ENCODE measurements around the gene STRN4.
"Not testable (repeated sequence)": the region's sequence is repeated elsewhere in the genome, so short reads cannot be mapped to it uniquely, and the experiment has no call there.

The STRN4 gene

DNA sequence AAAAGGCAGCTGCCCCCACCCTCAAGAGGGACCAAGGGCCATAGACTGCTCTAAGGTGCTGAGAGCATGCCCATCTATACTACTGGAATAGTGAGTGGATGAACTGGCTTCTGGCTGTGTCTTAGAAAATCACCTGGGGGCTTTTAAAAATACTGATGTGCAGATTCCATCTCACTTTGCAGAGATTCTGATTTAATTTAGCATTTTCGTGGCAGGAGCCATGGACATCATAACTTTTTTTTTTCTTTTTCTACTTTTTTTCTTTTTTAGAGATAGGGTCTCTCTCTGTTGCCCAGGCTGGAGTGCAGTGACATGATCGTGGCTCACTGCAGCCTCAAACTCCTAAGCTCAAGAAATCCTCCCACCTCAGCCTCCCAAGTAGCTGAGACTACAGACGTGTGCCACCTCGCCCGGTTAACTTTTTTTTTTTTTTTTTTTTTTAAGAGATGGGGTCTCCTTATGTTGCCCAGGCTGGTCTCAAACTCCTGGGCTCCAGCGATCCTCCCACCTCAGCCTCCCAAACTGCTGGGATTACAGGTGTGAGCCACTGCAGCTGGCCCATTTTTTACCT, 33.4 kb downstream of the STRN4 start:
- not testable (repeated sequence) for DNase-seq

DNA sequence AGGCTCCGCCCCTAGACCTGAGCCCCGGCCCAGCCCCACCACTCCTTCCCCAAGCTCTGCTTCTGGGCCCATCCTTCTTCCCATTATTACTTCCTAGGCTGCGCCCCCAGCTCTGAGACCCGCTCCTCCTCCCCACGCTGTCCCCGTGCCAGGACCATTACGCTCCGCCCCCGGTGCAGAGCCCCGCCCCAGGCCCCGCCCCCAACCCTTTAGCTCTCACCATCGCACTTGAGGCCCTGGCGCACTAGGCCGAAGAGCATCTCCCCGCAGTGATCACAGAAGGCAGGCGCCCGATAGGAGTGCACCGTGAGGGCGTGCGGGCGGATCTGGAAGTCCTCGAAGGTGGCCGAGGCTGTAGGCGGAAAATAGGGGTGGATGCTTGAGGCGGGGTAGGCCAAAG, 35.6 kb downstream of the STRN4 start:
- DNase-seq = no peak

GRCh38 chr19:46704379-46705076, 41.7 kb downstream of the STRN4 start:
- DNase-seq = peak; percentile 95

DNA sequence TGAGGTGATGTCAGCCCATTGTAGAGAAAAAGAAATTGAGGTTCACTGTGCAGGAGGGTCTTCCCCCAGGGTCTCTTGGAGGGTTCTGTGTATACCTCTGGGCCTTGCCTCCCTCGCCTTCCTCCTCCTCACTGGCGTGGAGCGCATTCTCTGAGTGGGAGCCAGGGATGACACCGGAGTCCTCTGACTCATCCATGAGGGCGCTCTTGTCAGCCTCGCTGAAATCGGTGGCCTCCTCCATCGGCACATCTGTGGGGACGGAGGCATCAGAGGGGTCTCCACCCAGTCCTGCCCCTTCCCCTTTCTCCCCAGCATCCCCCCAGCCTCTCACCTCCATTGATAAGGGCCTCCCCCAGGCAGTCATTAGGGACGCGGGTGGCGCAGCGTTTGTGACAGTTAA, 45.5 kb downstream of the STRN4 start:
- DNase-seq = no peak

DNA sequence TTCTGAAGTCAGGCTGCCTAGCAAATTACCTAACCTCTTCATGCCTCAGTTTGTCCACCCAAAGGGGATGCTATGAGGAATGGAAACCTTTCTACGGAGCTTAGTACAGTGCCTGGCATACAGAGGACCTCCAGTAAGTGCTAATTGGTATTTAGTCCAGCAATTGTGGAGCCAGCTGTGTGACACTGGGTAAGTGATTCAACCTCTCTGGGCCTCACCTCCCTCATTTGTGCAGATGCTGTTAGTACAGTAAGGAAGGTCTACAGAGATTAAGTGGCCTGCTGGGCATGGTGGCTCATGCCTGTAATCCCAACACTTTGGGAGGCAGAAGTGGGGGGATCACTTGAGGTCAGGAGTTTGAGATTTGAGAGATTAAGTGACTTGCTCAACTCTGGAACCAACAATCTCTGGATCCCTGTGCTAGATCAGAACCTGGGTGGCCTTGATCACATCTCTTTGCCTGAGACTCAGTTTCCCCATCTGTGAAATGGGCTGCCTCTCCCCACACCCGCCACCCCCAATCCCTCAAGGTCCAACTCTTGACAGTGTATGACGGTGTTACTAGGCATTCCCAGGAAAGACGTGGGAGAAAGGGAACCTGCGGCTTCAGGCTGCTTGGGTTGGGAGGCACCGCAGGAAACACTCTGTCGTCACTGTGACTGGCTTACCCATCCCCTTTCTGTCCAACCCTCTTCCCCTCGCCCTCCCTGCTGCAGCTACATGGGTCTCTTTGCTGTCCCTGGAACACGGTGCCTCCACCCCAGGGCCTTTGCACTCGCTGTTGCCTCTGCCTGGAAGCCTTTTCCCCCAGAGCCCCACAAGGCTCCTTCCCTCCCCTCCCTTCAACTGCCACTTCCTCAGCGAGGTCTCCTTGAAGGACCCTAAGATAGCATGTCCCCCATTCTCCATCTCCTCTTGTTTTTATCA, 47.6 kb downstream of the STRN4 start:
- no peak for DNase-seq

DNA sequence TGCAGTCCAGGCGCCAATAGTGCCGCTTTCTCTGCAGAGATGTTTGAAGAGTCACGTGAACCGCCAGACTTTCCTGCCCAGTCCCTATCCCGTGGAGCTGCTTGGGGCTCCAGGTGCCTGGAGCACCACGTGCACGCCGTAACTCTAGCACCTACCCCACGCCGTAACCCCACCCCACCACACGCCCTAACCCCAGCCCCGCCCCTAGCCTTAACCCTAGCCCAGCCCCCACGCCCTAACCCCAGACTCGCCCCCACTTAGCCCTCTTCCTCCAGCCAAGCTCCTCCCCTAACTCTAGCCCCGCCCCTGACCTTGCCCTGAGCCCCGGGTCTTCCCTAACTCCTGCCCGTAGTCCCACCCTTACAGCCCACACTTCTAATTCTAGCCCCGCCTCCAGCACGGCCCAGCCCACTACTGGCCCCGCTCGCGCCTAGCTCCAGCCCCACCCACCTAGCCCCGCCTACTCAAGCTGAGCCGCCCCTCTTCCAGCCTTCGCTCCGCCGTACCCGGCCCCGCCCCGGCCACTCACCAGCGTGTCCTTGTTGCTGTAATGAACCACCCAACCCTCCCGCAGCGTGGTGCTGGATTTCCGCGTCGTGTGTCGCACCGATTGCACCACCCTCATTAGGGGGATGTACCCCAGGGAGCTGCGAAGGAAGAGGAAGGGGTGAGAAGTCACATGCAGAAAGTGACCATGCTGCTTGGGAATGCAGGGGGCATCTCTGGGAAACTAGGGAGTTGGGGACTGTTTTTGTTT, 48.9 kb downstream of the STRN4 start:
- DNase-seq = no peak

GRCh38 chr19:46696866-46697203, 49.4 kb downstream of the STRN4 start:
- DNase-seq = no peak

GRCh38 chr19:46696052-46696451, 50.2 kb downstream of the STRN4 start:
- no peak for DNase-seq

GRCh38 chr19:46693760-46694159, 52.5 kb downstream of the STRN4 start:
- no peak for DNase-seq

GRCh38 chr19:46692918-46693722, 53.1 kb downstream of the STRN4 start:
- DNase-seq = no peak

DNA sequence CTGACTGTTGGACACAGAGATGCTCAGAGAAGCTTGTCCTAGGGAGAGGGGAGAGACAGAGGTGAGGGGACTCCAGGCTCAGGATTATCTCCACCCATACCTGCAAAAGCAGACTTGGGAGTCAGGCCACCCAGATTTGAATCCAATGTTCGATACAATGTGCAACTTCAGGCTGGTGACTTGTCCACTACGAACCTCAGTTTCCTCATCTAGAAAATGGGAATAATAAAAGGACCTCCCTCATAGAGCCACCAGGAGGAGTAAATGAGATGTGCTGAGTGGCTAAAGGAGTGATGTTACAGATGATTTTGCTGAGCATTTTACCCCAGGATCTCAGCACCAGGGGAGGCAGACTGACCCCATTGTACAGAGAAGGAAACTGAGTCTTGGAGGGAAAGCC, 54.3 kb downstream of the STRN4 start:
- DNase-seq = no peak

- DNase-seq = no peak
These were observed 55.1 kb downstream of the STRN4 start for GRCh38 chr19:46691104-46691503.

- no peak for DNase-seq
These were observed 56.9 kb downstream of the STRN4 start for GRCh38 chr19:46689358-46689757.

- DNase-seq = no peak
These were observed 58.7 kb downstream of the STRN4 start for GRCh38 chr19:46687438-46688145.

- DNase-seq = no peak
These were observed 61.1 kb downstream of the STRN4 start for GRCh38 chr19:46685189-46685588.

- peak; percentile 41 for DNase-seq
These were observed 68.0 kb downstream of the STRN4 start for GRCh38 chr19:46678110-46678732.

DNA sequence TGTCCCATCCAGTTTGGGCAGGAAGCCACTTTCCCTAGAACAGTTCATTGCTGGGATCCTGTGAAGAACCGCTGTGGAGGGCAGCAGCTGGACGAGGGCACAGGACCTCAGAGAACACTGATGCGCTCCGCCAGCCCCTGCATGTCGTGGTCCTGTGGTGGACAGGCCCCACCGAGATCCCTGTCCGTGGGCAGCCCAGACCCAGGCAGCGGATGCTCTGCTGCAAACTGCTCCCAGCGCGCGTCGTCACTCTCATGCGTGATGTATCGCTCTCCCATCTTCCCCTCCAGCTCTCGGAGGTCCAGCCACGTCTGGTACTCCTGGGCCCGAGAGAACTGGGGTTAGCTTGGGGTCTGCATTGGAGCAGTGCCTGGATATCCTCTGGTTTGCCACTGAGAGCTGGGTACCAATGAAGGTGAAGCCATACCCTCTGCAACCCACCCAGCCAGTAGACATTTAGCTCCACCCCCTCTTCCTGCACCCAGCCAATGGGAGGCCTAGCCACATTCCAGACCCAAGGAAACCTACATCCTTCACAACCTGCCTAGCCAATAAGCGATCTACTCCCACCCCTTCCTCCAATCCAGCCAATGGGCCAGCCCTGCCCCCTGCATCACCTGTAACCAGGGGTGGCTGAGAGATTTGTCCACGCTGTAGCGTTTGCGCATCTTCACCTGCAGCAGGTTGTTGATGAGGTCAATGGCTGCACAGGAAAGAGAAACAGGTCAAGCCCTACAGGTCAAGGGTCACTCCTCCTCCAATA, 71.7 kb downstream of the STRN4 start:
- DNase-seq = no peak

DNA sequence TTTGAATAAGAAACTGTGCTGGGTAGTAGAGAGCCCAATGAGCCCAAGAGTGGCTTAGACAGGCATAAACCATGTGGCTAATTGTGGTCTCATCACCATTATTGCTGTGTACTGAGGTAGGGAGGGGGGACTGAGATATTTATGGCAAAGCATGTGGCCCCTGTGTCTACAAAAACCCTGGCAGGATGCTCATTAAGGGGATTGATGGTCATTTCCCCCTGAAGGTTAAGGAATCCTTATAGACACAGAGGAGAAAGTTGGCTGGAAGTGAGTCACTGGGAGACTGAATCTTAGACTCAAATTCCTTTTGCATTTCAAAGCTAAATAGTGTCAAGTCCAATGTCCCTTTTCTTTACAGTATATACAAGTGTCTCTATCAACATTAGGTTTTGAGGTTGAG, 75.4 kb downstream of the STRN4 start:
- DNase-seq = no peak

All from T-helper 9 cell (primary cell).